ENCODE data around the gene ABCC11.
"Not testable (repeated sequence)": the region's sequence is repeated elsewhere in the genome, so short reads cannot be mapped to it uniquely, and the experiment has no call there.

Gene ABCC11

GRCh38 chr16:48201515-48202201 is 45.7 kb downstream of the ABCC11 start:
- WGBS, result 89% methylated on average over 6 of the region's 6 CpGs
- Histone ChIP-seq H3K4me3 (ENCODE audit: low read length) (no peak overlapping the region), H3K9ac (ENCODE audit: low read depth, low read length) (no peak overlapping the region), H3K9me3 (ENCODE audit: insufficient read depth, low read depth, low read length) (no peaks in the 10 kb centered on the region), H3K4me1 (ENCODE audit: insufficient read depth, low read length) (no peaks in the 10 kb centered on the region), H3K27me3 (ENCODE audit: insufficient read depth, low read length) (no peaks in the 10 kb centered on the region), H3K27ac (ENCODE audit: low read depth, low read length) (no peak overlapping the region), H3K36me3 (ENCODE audit: insufficient read depth, low read length) (no peaks in the 10 kb centered on the region)

GRCh38 chr16:48197294-48197693 is 50.0 kb downstream of the ABCC11 start:
- Histone ChIP-seq H3K9me3 (ENCODE audit: insufficient read depth, low read depth, low read length) (no peaks in the 10 kb centered on the region), H3K4me1 (ENCODE audit: insufficient read depth, low read length) (no peaks in the 10 kb centered on the region), H3K36me3 (ENCODE audit: insufficient read depth, low read length) (no peaks in the 10 kb centered on the region), H3K27me3 (ENCODE audit: insufficient read depth, low read length) (no peaks in the 10 kb centered on the region), H3K4me3 (ENCODE audit: low read length) (no peak overlapping the region), H3K9ac (ENCODE audit: low read depth, low read length) (no peak overlapping the region), H3K27ac (ENCODE audit: low read depth, low read length) (no peak overlapping the region)
- 91% methylated on average over 3 of the region's 3 CpGs for WGBS

GRCh38 chr16:48194828-48195556 is 52.3 kb downstream of the ABCC11 start:
- Histone ChIP-seq H3K9me3 (ENCODE audit: insufficient read depth, low read depth, low read length) (no peaks in the 10 kb centered on the region), H3K27ac (ENCODE audit: low read depth, low read length) (no peak overlapping the region)
- whole genome bisulfite sequencing, result 94% methylated on average over 4 of the region's 5 CpGs

GRCh38 chr16:48193846-48194245 is 53.5 kb downstream of the ABCC11 start:
- Histone ChIP-seq H3K36me3 (ENCODE audit: insufficient read depth, low read length) (no peaks in the 10 kb centered on the region), H3K4me1 (ENCODE audit: insufficient read depth, low read length) (no peaks in the 10 kb centered on the region), H3K9me3 (ENCODE audit: insufficient read depth, low read depth, low read length) (no peaks in the 10 kb centered on the region), H3K27ac (ENCODE audit: low read depth, low read length) (no peak overlapping the region), H3K4me3 (ENCODE audit: low read length) (no peak overlapping the region), H3K27me3 (ENCODE audit: insufficient read depth, low read length) (no peaks in the 10 kb centered on the region), H3K9ac (ENCODE audit: low read depth, low read length) (no peak overlapping the region)
- WGBS, result 93% methylated on average over 7 of the region's 7 CpGs

More at GRCh38 chr16:48194828-48195556, 52.3 kb downstream of the ABCC11 start:
- no peak overlapping the region for H3K9ac ChIP-seq (ENCODE audit: low read depth, low read length)
- no peaks in the 10 kb centered on the region for H3K4me1 ChIP-seq (ENCODE audit: insufficient read depth, low read length)
- H3K4me3 ChIP-seq (ENCODE audit: low read length), result no peak overlapping the region
- H3K36me3 ChIP-seq (ENCODE audit: insufficient read depth, low read length), result no peaks in the 10 kb centered on the region
- H3K27me3 ChIP-seq (ENCODE audit: insufficient read depth, low read length), result no peaks in the 10 kb centered on the region

GRCh38 chr16:48188449-48189102 is 58.8 kb downstream of the ABCC11 start:
- Histone ChIP-seq H3K4me3 (ENCODE audit: low read length) (no peak overlapping the region), H3K27me3 (ENCODE audit: insufficient read depth, low read length) (no peaks in the 10 kb centered on the region), H3K36me3 (ENCODE audit: insufficient read depth, low read length) (no peaks in the 10 kb centered on the region), H3K27ac (ENCODE audit: low read depth, low read length) (no peak overlapping the region), H3K9me3 (ENCODE audit: insufficient read depth, low read depth, low read length) (no peaks in the 10 kb centered on the region), H3K9ac (ENCODE audit: low read depth, low read length) (no peak overlapping the region), H3K4me1 (ENCODE audit: insufficient read depth, low read length) (no peaks in the 10 kb centered on the region)
- 88% methylated on average over 6 of the region's 6 CpGs for WGBS

- 90% methylated on average over 4 of the region's 4 CpGs for WGBS
- Histone ChIP-seq H3K4me3 (ENCODE audit: low read length) (no peak overlapping the region), H3K9me3 (ENCODE audit: insufficient read depth, low read depth, low read length) (no peaks in the 10 kb centered on the region), H3K9ac (ENCODE audit: low read depth, low read length) (no peak overlapping the region), H3K27ac (ENCODE audit: low read depth, low read length) (no peak overlapping the region), H3K4me1 (ENCODE audit: insufficient read depth, low read length) (no peaks in the 10 kb centered on the region), H3K27me3 (ENCODE audit: insufficient read depth, low read length) (no peaks in the 10 kb centered on the region), H3K36me3 (ENCODE audit: insufficient read depth, low read length) (no peaks in the 10 kb centered on the region)
Measured at GRCh38 chr16:48187779-48188178, 59.6 kb downstream of the ABCC11 start.

- H3K4me3 ChIP-seq (ENCODE audit: low read length), result no peak overlapping the region
- H3K36me3 ChIP-seq (ENCODE audit: insufficient read depth, low read length), result no peaks in the 10 kb centered on the region
- no peaks in the 10 kb centered on the region for H3K9me3 ChIP-seq (ENCODE audit: insufficient read depth, low read depth, low read length)
- H3K4me1 ChIP-seq (ENCODE audit: insufficient read depth, low read length), result no peaks in the 10 kb centered on the region
- no peak overlapping the region for H3K27ac ChIP-seq (ENCODE audit: low read depth, low read length)
- no peak overlapping the region for H3K9ac ChIP-seq (ENCODE audit: low read depth, low read length)
- WGBS, result 90% methylated on average over 6 of the region's 6 CpGs
- no peaks in the 10 kb centered on the region for H3K27me3 ChIP-seq (ENCODE audit: insufficient read depth, low read length)
Measured at GRCh38 chr16:48184681-48185080, 62.7 kb downstream of the ABCC11 start.

- H3K9ac ChIP-seq (ENCODE audit: low read depth, low read length), result no peak overlapping the region
- no peaks in the 10 kb centered on the region for H3K4me1 ChIP-seq (ENCODE audit: insufficient read depth, low read length)
- H3K36me3 ChIP-seq (ENCODE audit: insufficient read depth, low read length), result no peaks in the 10 kb centered on the region
- no peaks in the 10 kb centered on the region for H3K9me3 ChIP-seq (ENCODE audit: insufficient read depth, low read depth, low read length)
- WGBS, result 91% methylated on average over 8 of the region's 8 CpGs
- H3K4me3 ChIP-seq (ENCODE audit: low read length), result no peak overlapping the region
- H3K27ac ChIP-seq (ENCODE audit: low read depth, low read length), result no peak overlapping the region
- no peaks in the 10 kb centered on the region for H3K27me3 ChIP-seq (ENCODE audit: insufficient read depth, low read length)
Measured at GRCh38 chr16:48182979-48183537, 64.3 kb downstream of the ABCC11 start.

GRCh38 chr16:48181746-48182520 is 65.4 kb downstream of the ABCC11 start:
- not testable (repeated sequence) for H3K4me3 ChIP-seq (ENCODE audit: low read length); H3K27me3 ChIP-seq (ENCODE audit: insufficient read depth, low read length); H3K27ac ChIP-seq (ENCODE audit: low read depth, low read length); H3K36me3 ChIP-seq (ENCODE audit: insufficient read depth, low read length); H3K4me1 ChIP-seq (ENCODE audit: insufficient read depth, low read length); H3K9ac ChIP-seq (ENCODE audit: low read depth, low read length); H3K9me3 ChIP-seq (ENCODE audit: insufficient read depth, low read depth, low read length)
- WGBS, result 93% methylated on average over 14 of the region's 14 CpGs

GRCh38 chr16:48180868-48181480 is 66.4 kb downstream of the ABCC11 start:
- no peaks in the 10 kb centered on the region for H3K36me3 ChIP-seq (ENCODE audit: insufficient read depth, low read length)
- WGBS, result 92% methylated on average over 9 of the region's 9 CpGs

More at GRCh38 chr16:48180868-48181480, 66.4 kb downstream of the ABCC11 start:
- Histone ChIP-seq H3K27me3 (ENCODE audit: insufficient read depth, low read length) (no peaks in the 10 kb centered on the region), H3K9me3 (ENCODE audit: insufficient read depth, low read depth, low read length) (no peaks in the 10 kb centered on the region), H3K4me1 (ENCODE audit: insufficient read depth, low read length) (no peaks in the 10 kb centered on the region), H3K27ac (ENCODE audit: low read depth, low read length) (no peak overlapping the region), H3K9ac (ENCODE audit: low read depth, low read length) (no peak overlapping the region), H3K4me3 (ENCODE audit: low read length) (no peak overlapping the region)
